Stimulated activated CD8-positive, alpha-beta memory T cell treated with anti-CD3 and anti-CD28 coated beads, Interleukin-15, amount 100 ng/mL, for 48 hours (primary cell): Measurements from ENCODE around the gene JARID2.

Experiments used
- DNase-seq, 2 donors: peaks; one replicate each; pipeline ENCODE4 v3.0.0-alpha.2; 2020; ENCODE audit warnings: low read depth in 2 of 2

Gene JARID2

DNA sequence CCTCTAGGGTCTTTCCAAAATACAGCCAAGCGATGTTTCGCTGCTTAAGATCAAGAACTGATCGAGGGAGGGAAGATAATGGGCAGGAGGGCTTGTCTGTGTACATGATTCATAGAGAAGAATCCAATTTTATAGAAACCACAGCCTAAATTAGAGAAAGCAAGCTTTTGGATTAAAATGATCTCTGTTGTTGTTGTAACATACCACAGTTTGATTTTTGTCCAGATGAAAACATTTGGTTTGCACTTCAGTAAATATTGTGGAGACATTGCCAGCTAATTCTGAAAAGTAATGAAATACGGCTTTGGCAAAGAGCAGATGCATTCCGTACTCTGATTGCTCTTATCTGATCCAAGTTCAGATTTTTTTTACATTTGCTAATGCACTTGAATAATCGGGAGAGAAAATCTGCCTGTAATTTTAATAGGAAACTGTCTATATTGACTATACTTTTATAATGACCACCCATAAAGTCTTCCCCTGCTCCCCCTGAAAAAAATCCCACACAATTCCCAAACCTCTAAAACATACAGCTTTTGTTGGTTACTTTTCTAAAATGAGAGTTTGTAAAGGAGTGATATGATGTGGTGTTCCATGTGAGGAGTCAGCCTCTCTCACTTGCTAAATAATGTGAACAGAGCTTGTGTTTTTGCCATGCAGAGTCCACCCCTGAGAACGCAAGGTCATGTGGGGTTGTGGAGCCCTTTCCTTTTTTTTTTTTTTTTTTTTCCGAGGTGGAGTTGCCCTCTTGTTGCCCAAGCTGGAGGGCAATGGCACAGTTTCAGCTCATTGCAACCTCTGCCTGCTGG, 217.1 kb downstream of the JARID2 start:
- DNase-seq, result no peak

- DNase-seq, result peak; percentile 11 to 22
Measured at GRCh38 chr6:15464211-15464725, 218.4 kb downstream of the JARID2 start.

- DNase-seq, result no peak
Measured at GRCh38 chr6:15465212-15465611, 219.3 kb downstream of the JARID2 start.

GRCh38 chr6:15470746-15471145, 224.9 kb downstream of the JARID2 start:
- no peak for DNase-seq

DNA sequence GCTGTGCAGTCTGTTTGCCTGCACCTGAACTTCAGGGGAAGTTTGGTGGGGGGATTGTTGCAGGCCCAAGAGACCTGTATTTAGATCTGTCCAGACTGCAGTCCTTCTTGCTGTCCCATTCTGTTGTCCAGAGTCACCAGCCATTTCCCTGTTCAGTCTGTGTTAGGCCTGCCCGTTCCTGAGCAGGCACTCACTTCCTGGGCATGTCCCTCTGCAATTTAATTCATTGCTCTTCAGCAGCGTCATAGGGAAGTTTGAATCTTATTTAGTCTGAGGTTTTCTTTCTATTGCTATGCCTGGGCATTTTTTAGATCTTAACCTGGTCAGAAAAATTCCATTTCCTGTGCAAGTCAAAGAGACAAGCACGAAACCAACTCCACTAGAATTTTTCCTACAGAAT, 226.8 kb downstream of the JARID2 start:
- DNase-seq, result no peak

DNA sequence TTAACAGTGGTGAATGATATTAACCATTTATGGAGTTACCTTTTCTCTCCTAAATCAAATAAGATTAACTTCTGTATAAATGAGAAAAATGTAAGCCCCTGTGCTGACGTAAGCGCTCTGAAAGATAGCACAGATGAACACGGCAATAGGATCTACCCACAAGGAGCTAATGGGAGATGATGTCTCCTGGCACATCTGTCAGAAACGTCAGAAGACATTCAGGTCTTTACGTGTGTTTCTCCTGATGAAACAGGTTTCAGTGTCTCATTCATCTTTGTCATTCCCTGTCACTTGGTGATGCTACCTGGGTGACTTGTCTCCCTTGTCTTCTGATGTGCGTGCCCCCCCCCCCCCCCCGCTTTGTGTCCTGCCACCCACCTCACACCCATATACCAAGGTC, 227.3 kb downstream of the JARID2 start:
- DNase-seq, result no peak

DNA sequence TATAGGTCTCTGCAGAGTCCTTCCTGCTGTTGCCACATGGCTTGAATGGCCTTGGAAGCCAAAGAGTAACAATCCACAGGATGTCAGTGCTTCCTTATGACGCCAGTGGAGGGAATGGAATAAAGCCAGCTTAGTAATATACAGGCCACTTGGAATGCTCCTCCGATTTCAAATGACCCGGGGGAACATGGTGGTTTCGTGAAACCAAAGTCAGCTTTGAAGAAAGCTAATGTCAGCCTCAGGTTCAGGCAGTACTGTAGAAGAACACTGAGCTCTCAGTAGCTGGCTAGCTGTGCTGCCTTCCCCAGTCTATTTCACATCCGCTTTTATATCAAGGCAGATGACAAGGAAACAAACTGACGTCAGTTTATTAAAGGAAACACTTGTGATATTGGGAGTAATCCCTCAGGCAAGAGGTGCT, 227.9 kb downstream of the JARID2 start:
- DNase-seq, result no peak

GRCh38 chr6:15474196-15474595, 228.3 kb downstream of the JARID2 start:
- no peak for DNase-seq

GRCh38 chr6:15475261-15475660, 229.4 kb downstream of the JARID2 start:
- DNase-seq, result no peak

GRCh38 chr6:15475872-15476271, 230.0 kb downstream of the JARID2 start:
- DNase-seq, result no peak

DNA sequence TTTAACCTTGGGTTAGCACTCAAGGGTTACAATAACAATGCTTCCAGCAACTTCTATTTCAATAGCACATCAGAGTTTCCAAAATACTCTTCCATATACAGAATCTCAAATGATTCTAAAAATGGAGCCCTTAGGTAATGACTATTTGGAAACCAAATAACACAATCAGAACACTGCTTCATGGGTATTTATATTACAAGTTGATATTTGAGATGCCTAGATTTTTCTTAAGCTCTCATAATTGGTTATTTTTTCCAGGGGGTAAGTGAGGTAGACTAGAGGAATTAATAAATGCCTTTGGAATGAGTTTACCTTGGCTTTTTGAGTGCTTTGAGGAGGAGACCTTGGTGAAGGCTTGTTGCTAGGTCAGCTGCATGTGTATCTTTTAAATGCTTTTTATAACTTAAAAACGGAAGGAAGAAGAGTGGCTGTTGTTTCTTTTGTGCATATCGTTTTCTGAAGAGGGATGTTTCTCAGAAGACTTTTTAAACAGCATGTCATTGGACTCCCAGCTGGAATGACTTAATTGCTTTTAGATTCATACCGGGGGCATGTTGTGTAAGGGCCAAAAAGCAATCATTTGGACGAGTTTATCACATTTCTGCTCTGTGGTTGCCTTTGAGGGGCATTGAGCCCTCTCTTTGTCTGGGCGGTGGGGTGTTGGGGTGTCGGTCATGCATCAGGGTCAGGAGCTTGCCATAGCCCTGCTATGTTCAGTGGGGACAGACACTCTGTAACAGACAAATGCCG, 230.9 kb downstream of the JARID2 start:
- no peak for DNase-seq

DNA sequence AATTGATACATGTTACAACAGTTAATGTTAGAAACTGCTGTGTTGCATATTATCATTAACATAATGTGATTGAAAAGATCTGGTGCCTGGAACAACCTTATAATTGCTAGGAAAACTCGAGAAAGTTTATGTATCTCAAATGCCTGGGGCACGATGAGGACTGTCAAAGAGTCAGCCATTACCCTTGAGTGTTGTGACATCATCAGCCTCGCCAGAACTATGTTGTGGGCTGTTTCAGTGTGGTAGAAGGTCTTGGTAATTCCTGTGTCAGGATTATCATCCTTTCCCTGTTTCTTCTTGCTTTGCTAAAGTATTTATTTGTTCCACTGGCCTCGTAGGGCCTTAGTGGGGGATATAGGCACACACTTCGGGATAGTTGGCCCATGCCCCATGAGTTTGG, 231.9 kb downstream of the JARID2 start:
- DNase-seq, result no peak

- DNase-seq, result no peak
Measured at GRCh38 chr6:15479761-15480160, 233.9 kb downstream of the JARID2 start.

GRCh38 chr6:15480525-15480924, 234.7 kb downstream of the JARID2 start:
- DNase-seq, result no peak

DNA sequence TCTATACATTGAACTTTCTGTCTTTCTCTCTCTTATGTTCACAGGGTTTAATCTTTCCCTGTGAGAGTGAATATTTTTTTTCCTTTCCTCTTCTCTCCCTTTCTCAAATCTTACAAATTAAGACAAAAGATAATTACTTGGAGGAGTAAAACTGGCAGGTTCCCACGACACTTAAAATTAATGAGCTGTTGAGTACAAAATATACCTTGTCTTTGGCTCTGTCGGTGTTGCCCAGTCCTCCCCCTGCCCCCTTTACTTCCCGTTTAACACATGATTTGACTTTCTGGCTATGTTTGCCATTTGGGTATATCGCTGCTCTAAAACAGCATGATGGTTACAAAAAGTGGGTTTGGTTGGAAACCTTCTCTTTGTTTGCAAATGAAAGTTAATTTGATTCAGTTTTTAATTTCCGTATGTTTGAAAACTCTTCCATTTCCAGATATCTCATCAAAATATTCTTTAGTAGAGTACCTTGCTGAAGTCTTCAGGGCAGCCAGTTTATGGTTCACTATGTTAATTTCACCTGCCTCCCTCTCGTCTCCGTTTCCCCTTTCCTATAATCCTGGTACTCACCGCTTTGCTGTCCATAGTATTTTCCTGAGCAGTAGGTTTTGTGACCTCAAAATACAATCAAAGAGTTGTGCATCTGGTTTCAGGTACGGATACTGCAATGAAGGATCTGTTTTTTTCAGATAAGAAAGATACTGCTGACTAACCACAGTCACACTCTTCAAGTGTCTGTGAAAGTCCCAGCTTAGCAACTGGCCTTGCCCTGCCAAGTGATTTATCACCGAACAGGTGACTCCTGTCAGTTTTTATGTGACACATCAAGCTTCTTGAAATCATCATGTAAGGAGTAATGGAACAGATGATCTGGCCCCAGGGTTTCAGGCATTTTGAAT, 235.8 kb downstream of the JARID2 start:
- no peak for DNase-seq

DNA sequence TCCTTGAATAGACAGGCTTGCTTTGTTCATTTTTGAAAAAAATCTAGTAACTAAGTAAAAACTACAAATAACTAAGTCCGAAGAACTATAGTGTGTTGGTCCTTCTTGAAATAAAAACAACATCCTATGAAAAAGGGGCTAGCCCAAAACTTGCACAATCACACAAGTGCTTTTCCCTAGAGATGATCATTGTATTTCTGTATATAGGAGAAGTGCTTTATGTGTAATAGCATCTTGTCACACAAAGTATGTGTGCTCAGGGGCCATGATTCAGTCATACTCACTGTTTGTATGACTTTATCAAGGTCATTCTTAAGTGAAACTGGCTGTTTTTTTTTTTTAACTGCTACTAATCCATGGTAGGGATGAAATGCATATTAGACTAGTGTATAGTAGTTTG, 237.2 kb downstream of the JARID2 start:
- no peak for DNase-seq

DNA sequence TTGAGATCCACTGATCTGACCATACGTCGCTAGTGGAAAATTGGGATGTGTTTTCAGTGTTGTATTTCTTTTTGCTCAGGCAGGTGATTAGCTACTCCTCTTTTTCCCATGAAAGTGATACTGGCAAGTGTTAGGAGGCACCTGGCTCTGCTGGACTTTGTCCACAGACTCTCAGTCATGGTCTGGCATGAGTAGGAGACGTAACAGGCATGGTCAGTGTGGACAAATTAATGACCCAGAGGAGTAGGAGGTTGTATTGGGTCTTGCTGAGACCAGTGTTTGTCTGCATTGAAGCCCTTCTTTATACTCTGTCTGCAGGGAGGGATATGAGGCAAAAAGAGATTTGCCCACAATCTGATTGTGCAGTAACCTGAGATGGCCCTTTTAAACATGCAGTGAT, 238.3 kb downstream of the JARID2 start:
- no peak for DNase-seq

GRCh38 chr6:15484821-15485220, 239.0 kb downstream of the JARID2 start:
- DNase-seq, result no peak

DNA sequence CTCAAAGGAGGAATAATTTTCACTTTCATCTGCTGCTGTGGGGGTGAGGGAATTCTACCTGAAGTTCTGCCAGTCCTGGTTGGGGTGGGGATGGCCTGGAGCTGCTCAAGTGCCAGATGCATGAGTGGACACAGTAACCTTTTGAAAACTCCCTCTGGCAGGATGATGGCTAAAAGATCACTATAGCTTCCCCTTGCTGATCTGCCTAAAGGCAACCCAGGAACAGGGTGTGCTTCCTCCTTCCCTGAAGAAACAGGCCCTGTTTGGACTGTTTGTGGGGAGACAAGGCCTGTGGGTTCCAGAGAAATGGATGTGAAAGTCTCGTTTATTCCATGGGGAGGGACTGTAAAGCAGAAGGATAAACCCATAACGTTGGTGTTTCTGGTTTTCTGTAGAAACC, 240.1 kb downstream of the JARID2 start:
- DNase-seq, result no peak

DNA sequence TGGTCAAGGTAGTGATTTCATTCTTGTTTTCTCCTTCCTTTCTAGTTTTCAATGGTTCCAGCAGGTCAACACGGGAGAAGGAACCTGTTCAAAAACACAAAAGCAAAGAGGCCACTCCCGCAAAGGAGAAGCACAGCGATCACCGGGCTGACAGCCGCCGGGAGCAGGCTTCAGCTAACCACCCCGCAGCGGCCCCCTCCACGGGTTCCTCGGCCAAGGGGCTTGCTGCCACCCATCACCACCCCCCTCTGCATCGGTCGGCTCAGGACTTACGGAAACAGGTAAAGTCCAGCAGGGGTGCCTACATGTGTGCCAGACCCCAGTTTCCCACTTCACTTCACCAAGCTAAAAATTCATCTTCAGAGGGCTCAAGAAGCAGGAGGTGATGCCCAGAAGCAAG, 241.4 kb downstream of the JARID2 start:
- DNase-seq, result no peak

GRCh38 chr6:15489261-15489962, 243.5 kb downstream of the JARID2 start:
- no peak for DNase-seq
